ENCODE results near the gene SAYSD1. TPM values are rescaled to one million over a fixed set of nuclear protein-coding genes. Genes with fewer than 3 reads are reported as not detected.
"Not testable (repeated sequence)": the region's sequence is repeated elsewhere in the genome, so short reads cannot be mapped to it uniquely, and the experiment has no call there.

The SAYSD1 gene
- total and polyA plus RNA-seq, 2 experiments from 2014 or later = 14.4 to 20.2 TPM

- H3K36me3 ChIP-seq (ENCODE audit: low read depth) = no peaks in the 10 kb centered on the region
- H3K9ac ChIP-seq = no peak overlapping the region
- in situ Hi-C loops (cut with MboI) = no loop called here
- H3F3A ChIP-seq (ENCODE audit: insufficient read depth) = no peaks in the 10 kb centered on the region
- no peaks in the 10 kb centered on the region for H3K79me2 ChIP-seq (ENCODE audit: insufficient read depth)
- no peak overlapping the region for H3K4me3 ChIP-seq
- no peak for DNase-seq
- no peaks in the 10 kb centered on the region for H3K4me1 ChIP-seq (ENCODE audit: insufficient read depth)
- no peak overlapping the region for H2AFZ ChIP-seq
- H3K27ac ChIP-seq = no peak overlapping the region
- H3K27me3 ChIP-seq (replicated peaks; ENCODE audit: insufficient read depth) = peaks cover 7% of the 10 kb centered on the region; the same call in 1 of the 2 replicates
- no peak for TF ChIP-seq EZH2phosphoT487 (IDR thresholded peaks at IDR 0.05; ENCODE audit: insufficient read depth, low read depth)
- no peak for TF ChIP-seq EZH2 (IDR thresholded peaks at IDR 0.05; ENCODE audit: insufficient read depth, poor library complexity, severe bottlenecking)
- no peaks in the 10 kb centered on the region for H3K9me3 ChIP-seq (ENCODE audit: low read depth)
- WGBS, 2 experiments (ENCODE audit: low coverage in 1 of 2, low lambda C conversion rate in 2 of 2, missing lambda C conversion rate in 2 of 2) = 66 to 68% methylated on average over 13 of the region's 13 CpGs
- no peaks in the 10 kb centered on the region for H4K20me1 ChIP-seq (ENCODE audit: insufficient read depth)
- H3K9me2 ChIP-seq (ENCODE audit: insufficient read depth) = no peaks in the 10 kb centered on the region
- no peak overlapping the region for H3K4me2 ChIP-seq (ENCODE audit: unreplicated experiment)
These were observed 28.4 kb upstream of the SAYSD1 start for GRCh38 chr6:39143238-39143930.

GRCh38 chr6:39140556-39141167 is 25.7 kb upstream of the SAYSD1 start:
- Histone ChIP-seq H3K9me3 (ENCODE audit: low read depth) (no peaks in the 10 kb centered on the region), H3K27ac (no peak overlapping the region), H3K4me1 (ENCODE audit: insufficient read depth) (no peaks in the 10 kb centered on the region), H2AFZ (no peak overlapping the region), H3K4me3 (no peak overlapping the region), H3K27me3 (replicated peaks; ENCODE audit: insufficient read depth) (no peaks in the 10 kb centered on the region; the same call in 1 of the 2 replicates), H3F3A (ENCODE audit: insufficient read depth) (no peaks in the 10 kb centered on the region), H3K36me3 (ENCODE audit: low read depth) (no peaks in the 10 kb centered on the region), H3K4me2 (ENCODE audit: unreplicated experiment) (no peak overlapping the region), H4K20me1 (ENCODE audit: insufficient read depth) (no peaks in the 10 kb centered on the region), H3K9ac (no peak overlapping the region), H3K9me2 (ENCODE audit: insufficient read depth) (no peaks in the 10 kb centered on the region), H3K79me2 (ENCODE audit: insufficient read depth) (no peaks in the 10 kb centered on the region)
- WGBS, 2 experiments (ENCODE audit: low coverage in 1 of 2, low lambda C conversion rate in 2 of 2, missing lambda C conversion rate in 2 of 2) = 35% methylated on average over 7 of the region's 7 CpGs
- DNase-seq = no peak
- TF ChIP-seq EZH2 (IDR thresholded peaks at IDR 0.05; ENCODE audit: insufficient read depth, poor library complexity, severe bottlenecking) (no peak), EZH2phosphoT487 (IDR thresholded peaks at IDR 0.05; ENCODE audit: insufficient read depth, low read depth) (no peak)
- in situ Hi-C loops (cut with MboI) = no loop called here

GRCh38 chr6:39137245-39137644 is 22.3 kb upstream of the SAYSD1 start:
- Histone ChIP-seq H3K9ac (no peak overlapping the region), H3K4me1 (ENCODE audit: insufficient read depth) (no peaks in the 10 kb centered on the region), H3K27ac (no peak overlapping the region), H4K20me1 (ENCODE audit: insufficient read depth) (no peaks in the 10 kb centered on the region), H3K4me3 (no peak overlapping the region), H3K79me2 (ENCODE audit: insufficient read depth) (no peaks in the 10 kb centered on the region), H2AFZ (no peak overlapping the region), H3K9me3 (ENCODE audit: low read depth) (no peaks in the 10 kb centered on the region), H3K27me3 (replicated peaks; ENCODE audit: insufficient read depth) (no peaks in the 10 kb centered on the region; the same call in 1 of the 2 replicates), H3K9me2 (ENCODE audit: insufficient read depth) (no peaks in the 10 kb centered on the region), H3F3A (ENCODE audit: insufficient read depth) (no peaks in the 10 kb centered on the region), H3K4me2 (ENCODE audit: unreplicated experiment) (no peak overlapping the region), H3K36me3 (ENCODE audit: low read depth) (no peaks in the 10 kb centered on the region)
- 4 to 19% methylated on average over 2 of the region's 2 CpGs for WGBS, 2 experiments (ENCODE audit: low coverage in 1 of 2, low lambda C conversion rate in 2 of 2, missing lambda C conversion rate in 2 of 2)
- in situ Hi-C loops (cut with MboI) = no loop called here
- DNase-seq = peak; percentile 56
- TF ChIP-seq EZH2phosphoT487 (IDR thresholded peaks at IDR 0.05; ENCODE audit: insufficient read depth, low read depth) (no peak), EZH2 (IDR thresholded peaks at IDR 0.05; ENCODE audit: insufficient read depth, poor library complexity, severe bottlenecking) (no peak)

GRCh38 chr6:39136207-39136606 is 21.2 kb upstream of the SAYSD1 start:
- H3K27ac ChIP-seq; H3F3A ChIP-seq (ENCODE audit: insufficient read depth); H3K4me2 ChIP-seq (ENCODE audit: unreplicated experiment); H3K4me1 ChIP-seq (ENCODE audit: insufficient read depth); H3K9me3 ChIP-seq (ENCODE audit: low read depth); in situ Hi-C loops (cut with MboI); H3K79me2 ChIP-seq (ENCODE audit: insufficient read depth); H3K4me3 ChIP-seq; H3K36me3 ChIP-seq (ENCODE audit: low read depth); H3K9ac ChIP-seq; DNase-seq; H4K20me1 ChIP-seq (ENCODE audit: insufficient read depth); H3K9me2 ChIP-seq (ENCODE audit: insufficient read depth); H2AFZ ChIP-seq; H3K27me3 ChIP-seq (replicated peaks; ENCODE audit: insufficient read depth): not testable (repeated sequence)
- WGBS, 2 experiments (ENCODE audit: low coverage in 1 of 2, low lambda C conversion rate in 2 of 2, missing lambda C conversion rate in 2 of 2) = 29 to 32% methylated on average over 7 of the region's 7 CpGs

GRCh38 chr6:39134761-39135160 is 19.8 kb upstream of the SAYSD1 start:
- not testable (repeated sequence) for H3K4me3 ChIP-seq

More at GRCh38 chr6:39134761-39135160, 19.8 kb upstream of the SAYSD1 start:
- H4K20me1 ChIP-seq (ENCODE audit: insufficient read depth); H3K27ac ChIP-seq; in situ Hi-C loops (cut with MboI); H3F3A ChIP-seq (ENCODE audit: insufficient read depth); H3K4me2 ChIP-seq (ENCODE audit: unreplicated experiment); H3K9me3 ChIP-seq (ENCODE audit: low read depth); H3K9me2 ChIP-seq (ENCODE audit: insufficient read depth); H2AFZ ChIP-seq; H3K79me2 ChIP-seq (ENCODE audit: insufficient read depth); H3K4me1 ChIP-seq (ENCODE audit: insufficient read depth); DNase-seq; H3K36me3 ChIP-seq (ENCODE audit: low read depth); H3K9ac ChIP-seq; H3K27me3 ChIP-seq (replicated peaks; ENCODE audit: insufficient read depth): not testable (repeated sequence)
- 37 to 50% methylated on average over 3 of the region's 3 CpGs for WGBS, 2 experiments (ENCODE audit: low coverage in 1 of 2, low lambda C conversion rate in 2 of 2, missing lambda C conversion rate in 2 of 2)

Data from GM23248 (cell line).